NOMO-1 treated with DMSO at 0.1 percent for 48 hours (cell line): ENCODE measurements around the gene MED19.
"Not testable (repeated sequence)": the region's sequence is repeated elsewhere in the genome, so short reads cannot be mapped to it uniquely, and the experiment has no call there.

Experiments used
- DNase-seq: peaks from one replicate; lab custom pipeline; 2025; ENCODE audit not compliant: unreplicated experiment; lab: John Stamatoyannopoulos, UW

MED19 gene

DNA sequence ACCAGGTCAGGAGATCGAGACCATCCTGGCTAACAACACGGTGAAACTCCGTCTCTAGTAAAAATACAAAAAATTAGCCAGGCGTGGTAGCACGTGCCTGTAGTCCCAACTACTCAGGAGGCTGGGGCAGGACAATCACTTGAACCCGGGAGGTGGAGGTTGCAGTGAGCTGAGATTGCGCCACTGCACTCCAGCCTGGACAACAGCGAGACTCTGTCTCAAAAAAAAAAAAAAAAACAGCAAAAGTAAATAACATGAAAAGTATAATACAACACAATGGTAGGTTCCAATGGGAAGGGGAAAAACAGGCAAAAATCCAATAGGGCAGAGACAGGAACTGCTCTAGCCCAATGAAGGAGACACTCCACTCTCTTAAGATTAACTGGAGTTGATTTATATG, 6.6 kb downstream of the MED19 start:
- not testable (repeated sequence) for DNase-seq

GRCh38 chr11:57704932-57705331, 7.1 kb downstream of the MED19 start:
- no peak for DNase-seq

DNA sequence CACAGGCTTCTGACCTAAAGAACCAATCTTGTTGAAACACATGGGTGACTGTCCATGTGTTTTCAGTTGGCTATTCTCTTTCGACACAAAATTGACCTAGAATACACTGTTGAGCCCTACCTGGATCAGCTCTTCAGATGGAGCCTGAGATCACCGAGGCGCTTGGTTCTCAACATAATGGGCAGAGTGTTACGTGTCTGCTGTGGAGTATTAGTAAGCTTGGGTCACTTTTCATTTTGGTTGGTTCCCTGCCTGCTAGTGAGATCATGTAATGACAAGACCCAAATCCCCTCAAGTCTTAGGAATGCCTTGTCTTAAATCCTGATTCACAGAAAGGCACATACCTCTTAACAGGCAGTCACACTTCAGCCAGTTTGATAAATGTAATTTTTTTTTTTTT, 8.7 kb downstream of the MED19 start:
- no peak for DNase-seq

DNA sequence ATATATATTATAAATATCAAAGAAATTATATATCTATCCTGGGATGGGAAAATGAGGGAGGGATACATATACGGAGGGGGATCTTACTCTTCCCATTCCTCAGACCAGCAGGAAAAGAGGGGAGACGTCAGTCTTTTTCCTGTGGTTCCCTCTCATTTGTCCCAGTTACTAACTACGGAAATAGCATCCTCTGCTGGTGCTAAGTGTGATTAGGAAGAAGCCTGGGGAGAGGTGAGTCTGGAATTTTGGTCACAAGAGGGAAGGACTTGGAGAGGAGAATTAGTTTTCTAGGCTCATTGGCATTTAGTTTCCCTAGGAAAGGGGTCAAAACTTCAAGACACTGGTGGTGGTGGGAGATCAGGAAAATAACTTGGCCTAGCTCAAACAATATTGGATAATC, 11.6 kb downstream of the MED19 start:
- DNase-seq, result no peak

GRCh38 chr11:57699813-57700212, 12.2 kb downstream of the MED19 start:
- no peak for DNase-seq

DNA sequence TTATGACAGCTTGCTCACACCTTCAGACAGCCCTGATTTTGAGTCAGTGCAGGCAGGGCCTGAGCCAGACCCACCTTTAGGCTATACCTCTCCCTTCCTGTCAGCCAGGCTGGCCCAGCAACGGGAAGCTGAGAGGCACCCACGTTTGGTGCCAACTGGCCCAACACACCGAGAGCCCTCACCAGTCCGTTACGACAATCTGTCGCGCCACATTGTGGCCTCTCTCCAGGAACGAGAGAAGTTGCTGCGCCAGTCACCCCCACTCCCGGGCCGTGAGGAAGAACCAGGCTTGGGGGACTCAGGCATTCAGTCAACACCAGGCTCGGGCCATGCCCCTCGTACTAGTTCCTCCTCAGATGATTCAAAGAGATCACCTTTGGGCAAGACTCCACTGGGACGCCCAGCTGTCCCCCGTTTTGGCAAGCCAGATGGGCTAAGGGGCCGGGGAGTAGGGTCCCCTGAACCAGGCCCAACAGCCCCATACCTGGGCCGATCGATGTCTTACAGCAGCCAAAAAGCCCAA, 13.1 kb downstream of the MED19 start:
- no peak for DNase-seq

- not testable (repeated sequence) for DNase-seq
These were observed 21.5 kb downstream of the MED19 start for GRCh38 chr11:57690474-57690873.

- DNase-seq, result no peak
These were observed 30.8 kb downstream of the MED19 start for GRCh38 chr11:57681168-57681567.

GRCh38 chr11:57680552-57680874, 31.5 kb downstream of the MED19 start:
- DNase-seq, result no peak

GRCh38 chr11:57679396-57679795, 32.6 kb downstream of the MED19 start:
- DNase-seq, result no peak

GRCh38 chr11:57675176-57675941, 36.7 kb downstream of the MED19 start:
- DNase-seq, result no peak

- DNase-seq, result no peak
These were observed 37.8 kb downstream of the MED19 start for GRCh38 chr11:57674251-57674650.

DNA sequence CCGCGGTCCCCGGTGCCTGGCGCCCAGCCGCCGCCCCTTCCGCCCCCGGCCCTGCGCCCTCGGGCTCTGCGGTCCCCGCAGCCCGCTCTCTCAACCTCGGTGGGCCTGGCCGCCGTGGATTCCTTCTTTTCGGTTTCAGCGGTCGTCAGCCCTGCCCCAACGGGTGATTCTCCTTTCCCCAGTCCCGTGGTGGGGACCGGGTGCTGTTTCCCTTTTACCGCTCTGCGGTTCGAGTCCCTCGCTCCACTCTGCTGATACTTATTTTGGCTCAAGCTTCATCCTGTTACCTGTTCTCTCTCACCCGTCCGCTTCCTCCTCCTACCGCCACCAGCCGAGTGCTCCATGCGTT, 43.6 kb downstream of the MED19 start:
- peak; percentile 45 for DNase-seq

- DNase-seq, result peak; percentile 98
These were observed 44.1 kb downstream of the MED19 start, which contains the start of gene ZDHHC5 for GRCh38 chr11:57667736-57668433. Gene ZDHHC5 (plus strand): TSS chr11:57668114. CDS start chr11:57673091, 4,977 bp downstream.

DNA sequence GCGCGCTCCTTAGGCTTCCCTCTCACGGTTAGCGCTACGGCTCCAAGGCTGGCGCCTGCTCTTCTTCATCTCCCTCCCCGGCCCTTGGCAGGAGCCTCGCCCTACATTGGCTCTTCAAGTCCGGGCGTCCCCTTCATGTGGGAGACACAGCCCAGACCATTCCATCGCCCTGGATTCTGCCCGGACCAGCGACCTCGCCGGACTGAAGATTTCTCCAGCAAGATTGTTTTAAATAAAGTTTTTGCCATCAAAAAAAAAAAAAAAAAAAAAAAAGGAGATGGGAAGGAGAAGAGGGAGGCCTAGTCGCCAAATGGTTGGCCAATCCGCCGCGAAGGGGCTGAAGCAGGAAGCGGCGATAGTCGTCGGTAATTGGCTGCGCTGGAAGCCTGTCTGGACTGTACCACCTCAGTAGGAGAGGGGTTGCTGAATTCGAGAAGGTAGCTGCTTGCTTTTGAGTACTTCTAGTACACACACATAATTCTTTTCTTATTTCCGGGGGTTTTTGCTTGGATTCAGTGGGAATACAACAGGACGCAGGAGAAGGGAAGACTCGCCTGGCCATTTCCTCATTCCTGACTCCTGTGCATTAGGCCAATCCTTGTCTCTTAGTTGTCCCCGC, 44.8 kb downstream of the MED19 start:
- peak; percentile 98 for DNase-seq

DNA sequence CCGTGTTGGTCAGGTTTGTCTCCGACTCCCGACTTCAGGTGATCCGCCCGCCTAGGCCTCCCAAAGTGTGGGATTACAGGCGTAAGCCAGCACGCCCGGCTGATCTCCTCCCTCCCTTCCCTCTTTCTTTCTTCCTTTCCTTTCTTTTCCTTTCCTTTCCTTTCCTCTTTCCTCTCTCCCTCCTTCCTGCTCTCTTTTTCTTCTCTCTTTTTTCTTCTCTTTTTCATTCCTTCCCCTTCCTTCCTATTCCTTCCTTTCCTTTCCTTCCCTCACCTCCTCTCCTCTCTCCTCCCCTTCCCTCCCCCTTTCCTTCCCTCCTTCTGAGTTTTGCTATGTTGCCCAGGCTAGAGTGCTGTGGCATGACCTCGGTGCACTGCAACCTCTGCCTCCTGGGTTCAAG, 48.0 kb downstream of the MED19 start:
- DNase-seq, result no peak

DNA sequence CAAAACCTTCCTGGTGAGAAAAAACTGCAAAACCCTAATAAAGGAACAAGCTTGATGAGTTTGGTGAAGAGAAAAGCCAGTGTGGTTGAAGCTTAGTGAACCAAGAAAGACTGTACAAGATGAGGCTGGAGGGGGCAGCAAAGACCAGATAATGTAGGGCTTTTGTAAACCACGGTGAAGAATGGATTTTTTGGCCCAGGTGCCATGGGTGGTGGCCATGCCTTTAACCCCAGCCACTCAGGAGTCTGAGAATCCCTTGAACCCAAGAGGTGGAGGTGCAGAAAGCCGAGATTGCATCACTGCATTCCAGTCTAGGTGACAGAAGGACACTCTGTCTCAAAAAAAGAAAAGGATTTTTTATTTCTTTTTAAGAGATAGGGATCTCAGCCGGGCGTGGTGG, 49.1 kb downstream of the MED19 start:
- no peak for DNase-seq

DNA sequence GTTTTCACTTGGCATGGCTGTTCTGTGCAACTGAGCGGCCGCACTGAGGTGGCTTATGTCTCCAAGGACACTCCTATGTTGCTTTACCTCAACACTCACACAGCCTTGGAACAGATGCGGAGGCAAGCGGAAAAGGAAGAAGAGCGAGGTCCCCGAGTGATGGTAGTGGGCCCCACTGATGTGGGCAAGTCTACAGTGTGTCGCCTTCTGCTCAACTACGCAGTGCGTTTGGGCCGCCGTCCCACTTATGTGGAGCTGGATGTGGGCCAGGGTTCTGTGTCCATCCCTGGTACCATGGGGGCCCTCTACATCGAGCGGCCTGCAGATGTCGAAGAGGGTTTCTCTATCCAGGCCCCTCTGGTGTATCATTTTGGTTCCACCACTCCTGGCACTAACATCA, 52.3 kb downstream of the MED19 start:
- no peak for DNase-seq

DNA sequence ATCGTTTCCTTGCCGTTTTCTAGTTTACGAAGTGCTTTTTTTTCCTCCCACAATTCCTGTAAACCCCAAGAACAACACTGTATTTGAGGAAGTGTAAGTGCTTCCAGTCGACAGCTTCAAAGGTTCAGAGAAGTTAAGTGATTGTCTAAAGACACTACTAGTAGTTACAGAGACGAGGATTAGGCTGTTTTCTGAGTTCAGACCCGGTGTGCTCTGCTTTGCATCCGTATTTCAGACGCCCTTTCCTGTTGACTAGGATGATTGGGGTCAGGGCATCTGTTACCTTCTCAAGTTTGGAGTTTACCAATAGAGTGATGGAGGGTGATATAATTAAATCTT, 54.0 kb downstream of the MED19 start:
- no peak for DNase-seq

DNA sequence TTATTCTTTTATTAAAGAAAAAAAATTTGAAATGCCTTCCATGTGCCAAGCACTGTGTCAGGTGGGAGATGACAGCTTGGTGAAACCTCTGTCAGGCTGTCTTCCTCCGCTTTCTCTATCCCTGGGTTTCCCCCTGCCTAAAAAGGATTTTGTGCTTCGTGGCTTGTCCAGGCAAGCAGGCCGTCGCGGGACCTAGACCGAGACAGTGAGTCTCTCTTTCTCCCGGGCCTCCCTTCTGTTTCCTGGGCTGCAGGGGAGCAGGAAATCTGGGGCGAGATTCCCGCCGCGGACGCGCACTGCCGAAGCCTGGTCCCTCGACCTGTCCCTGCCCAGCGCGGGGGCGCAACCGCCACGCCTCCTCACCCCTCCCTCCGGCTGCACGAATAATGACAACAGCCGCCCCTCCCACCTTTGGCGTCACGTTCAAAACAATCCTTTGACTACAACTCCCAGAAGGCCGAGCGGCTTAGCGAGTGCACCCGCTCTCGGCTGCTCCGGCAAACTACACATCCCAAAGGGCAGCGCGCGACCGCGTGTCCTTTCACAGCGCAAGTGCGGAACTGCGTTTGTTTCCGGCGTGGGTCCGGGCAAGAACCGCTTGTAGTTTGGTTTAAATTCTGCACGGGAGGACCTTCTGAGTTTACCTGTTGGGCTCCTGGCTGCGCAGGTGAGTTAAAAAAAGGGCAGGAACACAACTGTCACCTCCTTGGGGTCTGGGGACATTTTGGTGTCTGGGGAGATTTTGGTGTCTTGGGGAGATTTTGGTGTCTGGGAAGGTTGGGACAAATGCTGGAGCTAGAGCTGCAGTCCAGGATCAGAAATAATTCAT, 54.6 kb downstream of the MED19 start, which contains the start of gene CLP1:
CLP1 (plus strand) TSS at position 569 of the 829 bp plus-strand sequence. CDS start 1,715 bp downstream, outside the sequence.
- peak; percentile 98 for DNase-seq

GRCh38 chr11:57656885-57657193, 55.2 kb downstream of the MED19 start:
- no peak for DNase-seq
